K562 (cell line): ENCODE measurements around the gene FSTL4. TPM values are rescaled to one million over a fixed set of nuclear protein-coding genes. Genes with fewer than 3 reads are reported as not detected.

ENCODE experiments used
- ATAC-seq: fragments of 200-7000 bp; cut with Tn5 transposase; 3 replicates; pipeline ENCODE4 v1.9.1; 2020; ENCODE audit warnings: moderate library complexity
- BruUV-seq: library from RNA; stranded (reverse); fragments of 400-500 nt; replicated peaks from 2 replicates; lab custom pipeline; 2021; lab: Mats Ljungman, UMichigan
- CTCF ChIA-PET: fragments of 300-600 bp; formaldehyde crosslinking; extraction: SDS; loops from one replicate; lab custom pipeline; 2021; ENCODE audit warnings: low intra/inter-chr PET ratio; lab: Yijun Ruan, JAX
- POLR2A ChIA-PET: fragments of 300-600, 350-650 bp; sonication (Branson Sonifier 250); formaldehyde crosslinking; extraction: SDS; loops from one replicate; lab custom pipeline; 2021; ENCODE audit warnings: antibody characterized with exemption, inconsistent platforms; lab: Yijun Ruan, JAX
- DNase-seq, 4 experiments: peaks; one replicate each; pipeline versions ENCODE4 v3.0.0 to v3.0.0-alpha.2; 2011 to 2018; ENCODE audit warnings: low spot score in 3 of 4, mixed read lengths in 3 of 4; ENCODE audit errors: extremely low read depth in 1 of 4
- FAIRE-seq: peaks from 2 replicates; lab custom pipeline; 2011; peaks lifted over from hg19 to GRCh38; lab: Jason Lieb, UNC
- H2AFZ ChIP-seq: 2 replicates; pipeline ENCODE4 v1.6.0; 2011; ENCODE audit warnings: low read depth, low read length, control low read depth, inconsistent platforms
- H3K27ac ChIP-seq: fragments of 200-600 bp; 3 replicates; pipeline ENCODE4 v1.8.0; 2011; ENCODE audit warnings: low read depth, mild to moderate bottlenecking, control low read depth, inconsistent platforms, low read length, moderate library complexity, mixed read lengths; ENCODE audit errors: extremely low read depth
- H3K27me3 ChIP-seq, 2 experiments: fragments of 300-600 bp in 1 of 2; 2 replicates in 1 of 2; 3 replicates in 1 of 2; pipeline versions ENCODE4 v1.6.0 to v1.8.0; 2011; ENCODE audit warnings: inconsistent platforms in 2 of 2, low read length in 2 of 2, mild to moderate bottlenecking in 1 of 2, mixed read lengths in 1 of 2, moderate library complexity in 1 of 2; ENCODE audit not compliant: control insufficient read depth in 2 of 2, insufficient read depth in 2 of 2
- H3K36me3 ChIP-seq: fragments of 300-600 bp; 3 replicates; pipeline ENCODE4 v1.8.0; 2011; ENCODE audit warnings: mild to moderate bottlenecking, low read length, inconsistent platforms; ENCODE audit not compliant: control insufficient read depth, insufficient read depth
- H3K4me1 ChIP-seq, 2 experiments: fragments of 200-600 bp in 1 of 2; replicated peaks in 1 of 2; 2 replicates in 1 of 2; 3 replicates in 1 of 2; pipeline versions ENCODE4 v1.5.1 to v1.8.0; 2011; ENCODE audit warnings: inconsistent platforms in 2 of 2, low read length in 2 of 2, mild to moderate bottlenecking in 1 of 2, mixed read lengths in 1 of 2, moderate library complexity in 1 of 2; ENCODE audit not compliant: control insufficient read depth in 2 of 2, insufficient read depth in 2 of 2
- H3K4me2 ChIP-seq: 2 replicates; pipeline ENCODE4 v1.6.1; 2011; ENCODE audit warnings: low read length, control low read depth, inconsistent platforms, mixed read lengths; ENCODE audit not compliant: insufficient read depth
- H3K4me3 ChIP-seq: fragments of 200-600 bp; sonication (generic), shearing (Covaris generic); 2 replicates; pipeline ENCODE4 v1.5.1; 2016; ENCODE audit warnings: control low read depth, inconsistent platforms
- H3K79me2 ChIP-seq: fragments of 200-600 bp; 3 replicates; pipeline ENCODE4 v1.8.0; 2011; ENCODE audit warnings: low read length, inconsistent platforms; ENCODE audit not compliant: control insufficient read depth, insufficient read depth
- H3K9ac ChIP-seq, 2 experiments: 2 replicates each; pipeline versions ENCODE4 v1.6.0 to v1.6.1; 2011; ENCODE audit warnings: low read depth in 2 of 2, low read length in 2 of 2, control low read depth in 1 of 2, inconsistent platforms in 1 of 2, mild to moderate bottlenecking in 1 of 2, mixed read lengths in 1 of 2; ENCODE audit not compliant: insufficient read depth in 1 of 2
- H3K9me1 ChIP-seq: one replicate; pipeline ENCODE4 v1.6.0; 2011; ENCODE audit warnings: inconsistent platforms, mild to moderate bottlenecking, low read length, moderate library complexity; ENCODE audit not compliant: control insufficient read depth, insufficient read depth
- H3K9me3 ChIP-seq: replicated peaks from 2 replicates; pipeline ENCODE4 v1.5.1; 2011; ENCODE audit warnings: low read depth, low read length, inconsistent platforms; ENCODE audit not compliant: control insufficient read depth, insufficient read depth
- H4K20me1 ChIP-seq: replicated peaks from 2 replicates; pipeline ENCODE4 v1.6.1; 2011; ENCODE audit warnings: low read length, inconsistent platforms, mixed read lengths; ENCODE audit not compliant: control insufficient read depth, insufficient read depth
- CHD1 ChIP-seq: fragments of 200-600 bp; sonication (generic); IDR thresholded peaks from one replicate; pipeline ENCODE4 v1.6.1; 2012; ENCODE audit warnings: mild to moderate bottlenecking, moderate library complexity, low read length, inconsistent platforms
- LARP7 ChIP-seq: fragments of 450-650 bp; IDR thresholded peaks from 2 replicates; pipeline ENCODE4 v1.6.1; 2016
- NCOA4 ChIP-seq: fragments of 450-650 bp; IDR thresholded peaks from 2 replicates; pipeline ENCODE4 v1.6.1; 2018; ENCODE audit warnings: mild to moderate bottlenecking; ENCODE audit not compliant: partially characterized antibody
- NELFE ChIP-seq: IDR thresholded peaks from 2 replicates; pipeline ENCODE4 v1.6.1; 2011; ENCODE audit warnings: mild to moderate bottlenecking; ENCODE audit not compliant: insufficient read depth, insufficient read length
- NONO ChIP-seq, 2 experiments: fragments of 200-400 bp in 1 of 2; fragments of 450-650 bp in 1 of 2; formaldehyde crosslinking in 1 of 2; IDR thresholded peaks; 2 replicates each; pipeline ENCODE4 v1.6.1; 2017; ENCODE audit warnings: low read depth in 2 of 2, mild to moderate bottlenecking in 2 of 2, moderate library complexity in 2 of 2, low read length in 1 of 2
- PHF21A ChIP-seq: fragments of 450-650 bp; IDR thresholded peaks from 2 replicates; pipeline ENCODE4 v1.6.1; 2017; ENCODE audit warnings: low read depth, borderline replicate concordance
- RBBP5 ChIP-seq: fragments of 200-600 bp; sonication (generic); IDR thresholded peaks from 2 replicates; pipeline ENCODE4 v1.6.1; 2012; ENCODE audit warnings: borderline replicate concordance, mild to moderate bottlenecking, low read length, control low read depth, inconsistent platforms; ENCODE audit not compliant: insufficient read depth, poor library complexity, severe bottlenecking
- TAF15 ChIP-seq: fragments of 200-400 bp; formaldehyde crosslinking; IDR thresholded peaks from 2 replicates; pipeline ENCODE4 v1.6.1; 2017; ENCODE audit warnings: mild to moderate bottlenecking, low read depth, low read length, moderate library complexity
- ZNF668 ChIP-seq: fragments of 250-450 bp; sonication (Bioruptor Pico); IDR thresholded peaks from 2 replicates; pipeline ENCODE4 v1.8.0; 2022; ENCODE audit warnings: mild to moderate bottlenecking, inconsistent platforms
- ZNF696 ChIP-seq: fragments of 250-450 bp; sonication (Bioruptor Pico); conservative IDR thresholded peaks from 2 replicates; pipeline ENCODE4 v1.4.0; 2020; ENCODE audit warnings: mild to moderate bottlenecking, moderate library complexity
- ZNF766 ChIP-seq: fragments of 200-800 bp; sonication (Bioruptor generic); conservative IDR thresholded peaks from 2 replicates; pipeline ENCODE4 v1.6.1; 2016; ENCODE audit warnings: missing genetic modification characterization, missing compliant biosample characterization
- WGBS: fragments of 100-300 bp; shearing (Covaris generic); methylation state at CpG from one replicate; pipeline ENCODE4 v1.1.6; 2016; ENCODE audit warnings: low coverage, mixed read lengths; ENCODE audit not compliant: insufficient coverage; ENCODE audit errors: missing lambda C conversion rate; 5-methylcytosine and 5-hydroxymethylcytosine counted together
- in situ Hi-C: fragments of 300-500 bp; cut with MboI; formaldehyde crosslinking; loops from 4 replicates; pipeline ENCODE4 v1.15.0; 2018; ENCODE audit warnings: inconsistent platforms, mixed read lengths
- intact Hi-C: fragments of 100-400 bp; cut with micrococcal nuclease; formaldehyde crosslinking; loops from 2 replicates; pipeline ENCODE4 v1.14.2; 2022
- polyA plus RNA-seq, 8 experiments: library from polyadenylated mRNA; depleted of rRNA in 4 of 8; stranded (reverse) in 5 of 8; unstranded in 3 of 8; fragments of >200 nt; fragmentation: Nextera tagmentation in 2 of 8; fragmentation: Illumina TruSeq in 1 of 8; extraction: Ambion mirVana in 2 of 8; extraction: Trizol in 1 of 8; gene quantifications; 2 replicates each; pipeline versions ENCODE4 v1.2.1 to v1.2.3, GENCODE V29; 2011 to 2014; ENCODE audit warnings: inconsistent platforms in 1 of 8, missing spikeins in 1 of 8
- total RNA-seq, 7 experiments: library from RNA; depleted of rRNA in 6 of 7; stranded (reverse); fragments of >200 nt in 6 of 7; fragmentation: Illumina TruSeq in 2 of 7; extraction: Trizol in 2 of 7; gene quantifications; 2 replicates each; pipeline versions ENCODE4 v1.2.1 to v1.2.3, GENCODE V29; 2011 to 2021; ENCODE audit warnings: low replicate concordance in 1 of 7
- TF ChIP-seq, protein P1 (sequence below): fragments of 250-450 bp; sonication (Bioruptor Pico); IDR thresholded peaks from 2 replicates; pipeline ENCODE4 v1.8.0; 2021; ENCODE audit warnings: mild to moderate bottlenecking, moderate library complexity
- TF ChIP-seq, protein P2 (sequence below): sonication (generic); formaldehyde crosslinking; IDR thresholded peaks from 2 replicates; pipeline ENCODE4 v1.8.1; 2023; ENCODE audit warnings: mild to moderate bottlenecking, missing genetic modification reagents
- TF ChIP-seq, protein P3 (sequence below): fragments of 450-650 bp; formaldehyde crosslinking; IDR thresholded peaks from 2 replicates; pipeline ENCODE4 v1.4.0; 2020; ENCODE audit warnings: mild to moderate bottlenecking, mixed read lengths

FSTL4 gene
- total and polyA plus RNA-seq, 9 of the 15 experiments (the other 6 are each of a cell fraction or from before 2014, with no cell fraction given), result 0.08 to 0.18 (median 0.10) TPM; not detected in 5

GRCh38 chr5:133546500-133546899, 65.8 kb downstream of the FSTL4 start (continued):
- TF ChIP-seq PHF21A, result no peak
- no peak for TF ChIP-seq CHD1
- TF ChIP-seq, protein P1, sequence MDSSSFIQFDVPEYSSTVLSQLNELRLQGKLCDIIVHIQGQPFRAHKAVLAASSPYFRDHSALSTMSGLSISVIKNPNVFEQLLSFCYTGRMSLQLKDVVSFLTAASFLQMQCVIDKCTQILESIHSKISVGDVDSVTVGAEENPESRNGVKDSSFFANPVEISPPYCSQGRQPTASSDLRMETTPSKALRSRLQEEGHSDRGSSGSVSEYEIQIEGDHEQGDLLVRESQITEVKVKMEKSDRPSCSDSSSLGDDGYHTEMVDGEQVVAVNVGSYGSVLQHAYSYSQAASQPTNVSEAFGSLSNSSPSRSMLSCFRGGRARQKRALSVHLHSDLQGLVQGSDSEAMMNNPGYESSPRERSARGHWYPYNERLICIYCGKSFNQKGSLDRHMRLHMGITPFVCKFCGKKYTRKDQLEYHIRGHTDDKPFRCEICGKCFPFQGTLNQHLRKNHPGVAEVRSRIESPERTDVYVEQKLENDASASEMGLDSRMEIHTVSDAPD (CRISPR knock-in tag), result no peak
- no peak for TF ChIP-seq RBBP5
- TF ChIP-seq ZNF696 (CRISPR knock-in tag), result no peak
- no peak for TF ChIP-seq NELFE
- no peak for TF ChIP-seq NONO (IDR thresholded peaks at IDR 0.05; ENCODE audit: low read depth in 2 of 2, low read length in 1 of 2)
- TF ChIP-seq TAF15, result no peak

DNA sequence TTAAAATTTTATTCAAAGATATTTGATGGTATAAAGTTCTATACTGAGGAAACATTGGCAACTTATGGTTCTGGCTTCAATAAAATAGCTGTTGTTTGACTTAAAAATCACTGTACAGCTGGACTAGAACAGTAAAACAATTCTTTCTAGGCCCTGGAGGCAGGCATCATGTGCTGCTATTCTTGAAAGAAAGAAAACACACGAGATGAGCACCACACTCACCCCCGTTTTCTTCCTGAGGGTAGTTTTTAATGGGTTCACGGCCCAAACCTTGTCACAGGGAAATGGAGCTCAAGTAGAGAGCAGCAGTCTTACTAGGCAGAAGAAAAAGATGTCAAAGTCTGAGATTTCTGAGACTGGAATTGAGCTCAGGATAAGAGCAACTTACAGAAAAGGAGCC, 68.0 kb downstream of the FSTL4 start:
- TF ChIP-seq LARP7 (no peak), NCOA4 (no peak), ZNF668 (no peak), ZNF766 (CRISPR knock-in tag) (no peak)
- TF ChIP-seq, protein P2, sequence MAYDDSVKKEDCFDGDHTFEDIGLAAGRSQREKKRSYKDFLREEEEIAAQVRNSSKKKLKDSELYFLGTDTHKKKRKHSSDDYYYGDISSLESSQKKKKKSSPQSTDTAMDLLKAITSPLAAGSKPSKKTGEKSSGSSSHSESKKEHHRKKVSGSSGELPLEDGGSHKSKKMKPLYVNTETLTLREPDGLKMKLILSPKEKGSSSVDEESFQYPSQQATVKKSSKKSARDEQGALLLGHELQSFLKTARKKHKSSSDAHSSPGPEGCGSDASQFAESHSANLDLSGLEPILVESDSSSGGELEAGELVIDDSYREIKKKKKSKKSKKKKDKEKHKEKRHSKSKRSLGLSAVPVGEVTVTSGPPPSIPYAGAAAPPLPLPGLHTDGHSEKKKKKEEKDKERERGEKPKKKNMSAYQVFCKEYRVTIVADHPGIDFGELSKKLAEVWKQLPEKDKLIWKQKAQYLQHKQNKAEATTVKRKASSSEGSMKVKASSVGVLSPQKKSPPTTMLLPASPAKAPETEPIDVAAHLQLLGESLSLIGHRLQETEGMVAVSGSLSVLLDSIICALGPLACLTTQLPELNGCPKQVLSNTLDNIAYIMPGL, result no peak
- TF ChIP-seq, protein P3, sequence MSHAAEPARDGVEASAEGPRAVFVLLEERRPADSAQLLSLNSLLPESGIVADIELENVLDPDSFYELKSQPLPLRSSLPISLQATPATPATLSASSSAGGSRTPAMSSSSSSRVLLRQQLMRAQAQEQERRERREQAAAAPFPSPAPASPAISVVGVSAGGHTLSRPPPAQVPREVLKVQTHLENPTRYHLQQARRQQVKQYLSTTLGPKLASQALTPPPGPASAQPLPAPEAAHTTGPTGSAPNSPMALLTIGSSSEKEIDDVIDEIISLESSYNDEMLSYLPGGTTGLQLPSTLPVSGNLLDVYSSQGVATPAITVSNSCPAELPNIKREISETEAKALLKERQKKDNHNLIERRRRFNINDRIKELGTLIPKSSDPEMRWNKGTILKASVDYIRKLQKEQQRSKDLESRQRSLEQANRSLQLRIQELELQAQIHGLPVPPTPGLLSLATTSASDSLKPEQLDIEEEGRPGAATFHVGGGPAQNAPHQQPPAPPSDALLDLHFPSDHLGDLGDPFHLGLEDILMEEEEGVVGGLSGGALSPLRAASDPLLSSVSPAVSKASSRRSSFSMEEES (CRISPR knock-in tag), result no peak
- Histone ChIP-seq H2AFZ (no peak overlapping the region), H3K9me1 (no peaks in the 10 kb centered on the region), H3K4me3 (no peak overlapping the region), H4K20me1 (no peaks in the 10 kb centered on the region), H3K9me3 (no peaks in the 10 kb centered on the region), H3K4me1 (no peaks in the 10 kb centered on the region), H3K27ac (no peak overlapping the region), H3K36me3 (no peaks in the 10 kb centered on the region), H3K79me2 (no peaks in the 10 kb centered on the region), H3K9ac (no peak overlapping the region), H3K4me2 (no peak overlapping the region), H3K27me3 (no peaks in the 10 kb centered on the region)
- ChIA-PET POLR2A (interaction anchor here (0.7 to 0.9 kb wide), 2 partner anchors 34 to 87 kb away, joined by 3 to 4 read pairs; no protein-coding TSS in a partner anchor), CTCF (no interaction called here)
- WGBS, result 0% methylated on average over 3 of the region's 3 CpGs
- DNase-seq, result no peak
- in situ Hi-C loops (no loop called here), intact Hi-C loops (no loop called here)
- no peak for FAIRE-seq
- no peak for ATAC-seq
- no TSS peak for BruUV-seq
